GM21381 (cell line): ENCODE measurements around the gene CHST8.

Experiments
- ATAC-seq: cut with Tn5 transposase; IDR thresholded peaks from one replicate; pipeline ENCODE4 v1.9.1; 2021; ENCODE audit warnings: mild to moderate bottlenecking, moderate library complexity; ENCODE audit not compliant: unreplicated experiment

CHST8 gene

GRCh38 chr19:33671211-33671610 lies 49.5 kb downstream of the CHST8 start:
- no peak for ATAC-seq

- ATAC-seq, result no peak
Measured at GRCh38 chr19:33673258-33673875, 51.6 kb downstream of the CHST8 start.

- no peak for ATAC-seq
Measured at GRCh38 chr19:33673996-33674625, 52.4 kb downstream of the CHST8 start.

GRCh38 chr19:33674626-33675367 lies 53.0 kb downstream of the CHST8 start:
- no peak for ATAC-seq

- no peak for ATAC-seq
Measured at GRCh38 chr19:33675501-33676124, 53.9 kb downstream of the CHST8 start.

- no peak for ATAC-seq
Measured at GRCh38 chr19:33676999-33677665, 55.4 kb downstream of the CHST8 start.

GRCh38 chr19:33677745-33678426 lies 56.1 kb downstream of the CHST8 start:
- ATAC-seq, result no peak

GRCh38 chr19:33678796-33679585 lies 57.2 kb downstream of the CHST8 start:
- ATAC-seq, result no peak

- ATAC-seq, result no peak
Measured at GRCh38 chr19:33679696-33680095, 57.9 kb downstream of the CHST8 start.

- ATAC-seq, result no peak
Measured at GRCh38 chr19:33681081-33681680, 59.4 kb downstream of the CHST8 start.

- no peak for ATAC-seq
Measured at GRCh38 chr19:33683881-33684537, 62.3 kb downstream of the CHST8 start.

GRCh38 chr19:33684538-33685232 lies 62.9 kb downstream of the CHST8 start:
- no peak for ATAC-seq

GRCh38 chr19:33685541-33685940 lies 63.8 kb downstream of the CHST8 start:
- no peak for ATAC-seq

- no peak for ATAC-seq
Measured at GRCh38 chr19:33686262-33686661, 64.5 kb downstream of the CHST8 start.

- ATAC-seq, result no peak
Measured at GRCh38 chr19:33686687-33687480, 65.1 kb downstream of the CHST8 start.

GRCh38 chr19:33687481-33688170 lies 65.9 kb downstream of the CHST8 start:
- ATAC-seq, result no peak
